OCI-LY3 (cell line): ENCODE measurements around the gene PHACTR3.

Source experiments
- CTCF ChIP-seq: fragments of 200-600, 300-600 bp; sonication (generic); IDR thresholded peaks from 2 replicates; pipeline ENCODE4 v1.5.1; 2014; ENCODE audit warnings: antibody characterized with exemption, low read length, low read depth
- EZH2phosphoT487 ChIP-seq: fragments of 200-600 bp; shearing (Covaris generic); IDR thresholded peaks from 2 replicates; pipeline ENCODE4 v1.6.1; 2018; ENCODE audit warnings: antibody characterized with exemption, mixed run types, low read depth

GRCh38 chr20:59606566-59606965, 2.2 kb downstream of the PHACTR3 start:
- TF ChIP-seq CTCF, result no peak
- TF ChIP-seq EZH2phosphoT487, result no peak
